Esophagus muscularis mucosa (tissue), 4 donors: Measurements from ENCODE around the gene XYLT1. TPM values are rescaled to one million over a fixed set of nuclear protein-coding genes. Genes with fewer than 3 reads are reported as not detected.

Source experiments
- DNase-seq: peaks from one replicate; pipeline ENCODE4 v3.0.0-alpha.2; 2017; ENCODE audit errors: extremely low spot score
- H3K27ac ChIP-seq, 4 donors: fragments of 200-600 bp; sonication (generic); replicated peaks in 1 of 4; 1 replicate in 3 of 4; 2 replicates in 1 of 4; pipeline ENCODE4 v1.5.1; 2016 to 2019; ENCODE audit warnings: mild to moderate bottlenecking in 1 of 4
- H3K27me3 ChIP-seq, 4 donors: fragments of 200-600 bp; sonication (generic); one replicate each; pipeline versions ENCODE4 v1.5.1 to v1.6.0; 2016 to 2019
- H3K36me3 ChIP-seq, 4 donors: fragments of 200-600 bp; sonication (generic); one replicate each; pipeline ENCODE4 v1.5.1; 2016 to 2019
- H3K4me1 ChIP-seq, 4 donors: fragments of 200-600 bp; sonication (generic); one replicate each; pipeline ENCODE4 v1.5.1; 2016 to 2019
- H3K4me3 ChIP-seq, 4 donors: fragments of 200-600 bp; sonication (generic); 1 replicate in 2 of 4; 2 replicates in 2 of 4; pipeline ENCODE4 v1.5.1; 2016 to 2019; ENCODE audit warnings: mild to moderate bottlenecking in 4 of 4, moderate library complexity in 1 of 4
- H3K9me3 ChIP-seq, 4 donors: fragments of 200-600 bp; sonication (generic); 1 replicate in 3 of 4; 2 replicates in 1 of 4; pipeline ENCODE4 v1.5.1; 2016 to 2019
- EP300 ChIP-seq: sonication (generic); formaldehyde crosslinking; IDR thresholded peaks from one replicate; pipeline ENCODE4 v1.6.1; 2017; ENCODE audit warnings: antibody characterized with exemption
- POLR2A ChIP-seq: fragments of 450-650 bp; IDR thresholded peaks from one replicate; pipeline ENCODE4 v1.6.1; 2017; ENCODE audit warnings: antibody characterized with exemption, moderate library complexity, mild to moderate bottlenecking, low read depth
- POLR2AphosphoS5 ChIP-seq, 2 donors: sonication (generic); formaldehyde crosslinking; IDR thresholded peaks; one replicate each; pipeline ENCODE4 v1.6.1; 2017; ENCODE audit warnings: antibody characterized with exemption in 2 of 2
- WGBS: methylation state at CpG from one replicate; pipeline ENCODE4 v1.1.5; 2018; 5-methylcytosine and 5-hydroxymethylcytosine counted together
- intact Hi-C: fragments of 100-400 bp; cut with DNase I; formaldehyde crosslinking; loops from one replicate; pipeline ENCODE4 v1.15.1; 2023
- total RNA-seq, 4 donors: library from RNA; depleted of rRNA; stranded (reverse); fragments of >200 nt; gene quantifications; one replicate each; pipeline versions ENCODE4 v1.1.0 to v1.2.1, GENCODE V29; 2016
- TF ChIP-seq, protein P1 (sequence below), 3 experiments: fragments of 200-600 bp in 2 of 3; fragments of 450-650 bp in 1 of 3; sonication (generic) in 2 of 3; IDR thresholded peaks; one replicate each; pipeline ENCODE4 v1.5.1; 2017 to 2019; ENCODE audit warnings: antibody characterized with exemption in 3 of 3, mild to moderate bottlenecking in 2 of 3, moderate library complexity in 1 of 3

The XYLT1 gene
- total RNA-seq, 4 donors from 2014 or later = 25.2 to 57.1 (median 33.5) TPM

DNA sequence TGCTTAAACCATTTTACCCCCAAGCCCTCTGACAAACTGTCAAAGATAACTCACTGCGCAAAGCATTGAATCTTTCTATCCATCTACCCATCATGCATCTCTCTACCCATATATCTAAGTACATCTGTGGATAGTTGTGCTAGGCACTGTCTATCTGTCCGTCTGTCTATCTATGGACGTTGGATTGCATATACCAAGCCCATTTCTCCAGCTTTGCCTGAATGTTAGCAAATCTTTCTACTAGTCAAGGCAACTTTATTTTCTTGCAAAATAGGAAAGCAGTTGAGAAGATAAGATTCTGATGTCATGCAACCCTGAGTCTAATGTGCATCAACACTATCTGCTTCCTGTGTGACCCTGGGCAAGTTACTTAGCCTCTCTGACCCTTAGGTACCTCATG is 117.2 kb downstream of the XYLT1 start:
- intact Hi-C loops = no loop called here
- WGBS = 87% methylated on average over 3 of the region's 3 CpGs
- Histone ChIP-seq H3K36me3 (peaks cover 0 to 4% (median 2%) of the 10 kb centered on the region in 4 donors), H3K4me3 (no peak overlapping the region), H3K27ac (no peak overlapping the region), H3K27me3 (no peaks in the 10 kb centered on the region), H3K4me1 (peaks cover 0 to 41% (median 38%) of the 10 kb centered on the region in 4 donors), H3K9me3 (no peaks in the 10 kb centered on the region)
- TF ChIP-seq, protein P1, sequence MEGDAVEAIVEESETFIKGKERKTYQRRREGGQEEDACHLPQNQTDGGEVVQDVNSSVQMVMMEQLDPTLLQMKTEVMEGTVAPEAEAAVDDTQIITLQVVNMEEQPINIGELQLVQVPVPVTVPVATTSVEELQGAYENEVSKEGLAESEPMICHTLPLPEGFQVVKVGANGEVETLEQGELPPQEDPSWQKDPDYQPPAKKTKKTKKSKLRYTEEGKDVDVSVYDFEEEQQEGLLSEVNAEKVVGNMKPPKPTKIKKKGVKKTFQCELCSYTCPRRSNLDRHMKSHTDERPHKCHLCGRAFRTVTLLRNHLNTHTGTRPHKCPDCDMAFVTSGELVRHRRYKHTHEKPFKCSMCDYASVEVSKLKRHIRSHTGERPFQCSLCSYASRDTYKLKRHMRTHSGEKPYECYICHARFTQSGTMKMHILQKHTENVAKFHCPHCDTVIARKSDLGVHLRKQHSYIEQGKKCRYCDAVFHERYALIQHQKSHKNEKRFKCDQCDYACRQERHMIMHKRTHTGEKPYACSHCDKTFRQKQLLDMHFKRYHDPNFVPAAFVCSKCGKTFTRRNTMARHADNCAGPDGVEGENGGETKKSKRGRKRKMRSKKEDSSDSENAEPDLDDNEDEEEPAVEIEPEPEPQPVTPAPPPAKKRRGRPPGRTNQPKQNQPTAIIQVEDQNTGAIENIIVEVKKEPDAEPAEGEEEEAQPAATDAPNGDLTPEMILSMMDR (IDR thresholded peaks at IDR 0.05) = no peak
- TF ChIP-seq EP300 (no peak), POLR2AphosphoS5 (IDR thresholded peaks at IDR 0.05) (no peak), POLR2A (no peak)
- DNase-seq = no peak

DNA sequence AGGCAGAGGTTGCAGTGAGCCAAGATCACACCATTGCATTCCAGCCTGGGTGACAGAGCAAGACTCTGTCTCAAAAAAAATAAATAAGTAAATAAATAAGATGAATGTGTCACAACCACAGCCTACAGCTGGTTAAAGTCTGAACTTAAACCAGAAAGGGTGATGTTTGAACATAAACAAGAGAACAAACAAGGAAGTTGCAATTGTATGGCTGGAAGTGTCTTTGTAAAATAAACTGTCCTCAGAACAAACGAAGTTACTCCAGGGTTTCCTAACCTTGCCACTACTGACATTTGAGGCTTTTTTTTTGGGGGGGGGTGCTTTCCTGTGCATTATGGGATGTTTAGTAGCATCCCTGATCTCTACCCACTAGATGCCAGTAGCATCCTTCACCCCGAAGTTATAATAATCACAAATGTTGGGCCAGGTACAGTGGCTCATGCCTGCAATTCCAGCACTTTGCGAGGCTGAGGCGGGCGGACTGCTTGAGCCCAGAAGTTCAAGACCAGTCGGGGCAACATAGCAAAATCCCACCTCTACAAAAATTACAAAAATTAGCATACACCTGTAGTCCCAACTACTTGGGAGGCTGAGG is 119.2 kb downstream of the XYLT1 start:
- no peak for DNase-seq
- no peaks in the 10 kb centered on the region for H3K27me3 ChIP-seq
- no peak overlapping the region for H3K4me3 ChIP-seq
- H3K9me3 ChIP-seq = no peaks in the 10 kb centered on the region
- no peaks in the 10 kb centered on the region for H3K36me3 ChIP-seq
- H3K27ac ChIP-seq = no peak overlapping the region
- H3K4me1 ChIP-seq = peaks cover 16 to 60% (median 52%) of the 10 kb centered on the region in 4 donors
- intact Hi-C loops = no loop called here
- 86% methylated on average over 6 of the region's 6 CpGs for WGBS
- TF ChIP-seq, protein P1 (IDR thresholded peaks at IDR 0.05) = no peak
- TF ChIP-seq POLR2A (no peak), POLR2AphosphoS5 (IDR thresholded peaks at IDR 0.05) (no peak), EP300 (no peak)

DNA sequence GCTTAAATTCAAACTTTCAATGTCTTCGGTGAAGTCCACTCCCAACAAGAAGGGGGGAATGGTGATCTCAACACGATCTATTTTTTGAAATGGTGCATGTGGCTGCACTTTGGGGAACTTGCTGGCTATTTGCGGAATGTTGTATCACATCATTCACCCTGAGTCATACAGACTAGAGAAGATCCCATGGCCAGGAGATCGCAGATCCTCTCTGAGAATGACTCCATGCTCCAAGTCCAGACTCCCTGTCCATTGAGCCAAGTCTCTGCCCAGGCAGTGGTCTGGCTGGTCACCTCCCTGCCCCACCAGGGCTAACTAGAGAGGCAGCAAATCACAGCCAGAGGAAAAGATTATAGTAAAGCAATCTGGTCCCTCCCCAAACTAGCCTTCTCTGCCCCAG is 120.6 kb downstream of the XYLT1 start:
- intact Hi-C loops = no loop called here
- Histone ChIP-seq H3K27me3 (no peaks in the 10 kb centered on the region), H3K4me3 (no peak overlapping the region), H3K4me1 (peaks cover 28 to 74% (median 66%) of the 10 kb centered on the region in 4 donors), H3K27ac (peak overlapping the region in 3 of 4 donors; percentile 20 to 48 (median 21)), H3K9me3 (no peaks in the 10 kb centered on the region), H3K36me3 (no peaks in the 10 kb centered on the region)
- DNase-seq = no peak
- 73% methylated on average over 4 of the region's 4 CpGs for WGBS
- TF ChIP-seq POLR2A (no peak), POLR2AphosphoS5 (IDR thresholded peaks at IDR 0.05) (no peak), EP300 (no peak)
- TF ChIP-seq, protein P1 (IDR thresholded peaks at IDR 0.05) = no peak

DNA sequence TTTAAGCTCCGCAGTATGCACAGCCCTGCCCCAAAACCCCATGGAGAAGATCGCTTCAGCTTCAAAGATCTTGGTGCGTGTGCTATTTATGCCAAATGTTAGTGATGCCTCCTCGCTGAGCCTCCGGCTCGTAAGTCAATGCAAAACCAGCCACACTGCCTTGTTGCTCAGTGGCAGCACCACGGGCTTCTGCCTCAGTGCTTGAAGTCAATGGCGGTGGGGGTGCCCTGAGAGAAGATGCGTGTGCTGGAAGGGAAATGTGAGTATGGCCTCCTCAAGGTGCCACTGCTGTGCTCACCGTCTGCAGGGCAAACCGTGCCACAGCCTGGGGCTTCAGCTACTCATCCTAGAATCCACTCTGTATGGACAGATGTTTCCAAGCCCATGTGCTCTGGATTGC is 121.9 kb downstream of the XYLT1 start:
- WGBS = 92% methylated on average over 6 of the region's 11 CpGs
- Histone ChIP-seq H3K27ac (peak overlapping the region in 1 of 4 donors; percentile 3), H3K4me3 (no peak overlapping the region)

More for the DNA sequence above, 121.9 kb downstream of the XYLT1 start:
- no peak for TF ChIP-seq POLR2AphosphoS5 (IDR thresholded peaks at IDR 0.05)
- no peak for TF ChIP-seq POLR2A
- TF ChIP-seq, protein P1 (IDR thresholded peaks at IDR 0.05) = no peak
- DNase-seq = no peak
- Histone ChIP-seq H3K36me3 (no peaks in the 10 kb centered on the region), H3K27me3 (no peaks in the 10 kb centered on the region), H3K9me3 (no peaks in the 10 kb centered on the region), H3K4me1 (peaks cover 38 to 74% (median 69%) of the 10 kb centered on the region in 4 donors)
- intact Hi-C loops = loop anchor here (5.0 kb wide), 3 partner anchors 37 to 118 kb away; no protein-coding TSS in a partner anchor
